OCI-LY1 (cell line): Measurements from ENCODE around the gene GABRQ.

Experiments used
- H2AFZ ChIP-seq: fragments of 200-600 bp; sonication (generic), shearing (Covaris generic); 2 replicates; pipeline ENCODE4 v1.6.0; 2014; ENCODE audit warnings: antibody characterized with exemption, mild to moderate bottlenecking, low read length
- H3F3A ChIP-seq: fragments of 200-600 bp; sonication (generic), shearing (Covaris generic); 2 replicates; pipeline ENCODE4 v1.6.0; 2014; ENCODE audit warnings: mild to moderate bottlenecking, antibody characterized with exemption, low read length, moderate library complexity; ENCODE audit not compliant: insufficient read depth
- H3K27ac ChIP-seq: fragments of 200-600 bp; sonication (generic); 2 replicates; pipeline ENCODE4 v1.5.1; 2014; ENCODE audit warnings: low read length, mixed run types, mild to moderate bottlenecking, low read depth; ENCODE audit not compliant: poor library complexity, severe bottlenecking
- H3K27me3 ChIP-seq: fragments of 200-600 bp; sonication (generic); 2 replicates; pipeline ENCODE4 v1.6.0; 2014; ENCODE audit warnings: antibody characterized with exemption, mild to moderate bottlenecking, low read length, moderate library complexity; ENCODE audit not compliant: insufficient read depth
- H3K36me3 ChIP-seq: fragments of 200-600 bp; sonication (generic); 2 replicates; pipeline ENCODE4 v1.6.1; 2014; ENCODE audit warnings: mild to moderate bottlenecking, antibody characterized with exemption, low read length, moderate library complexity, mixed read lengths; ENCODE audit not compliant: insufficient read depth
- H3K4me1 ChIP-seq: fragments of 200-600 bp; sonication (generic); 2 replicates; pipeline ENCODE4 v1.5.1; 2014; ENCODE audit warnings: mild to moderate bottlenecking, low read length, moderate library complexity; ENCODE audit not compliant: insufficient read depth, severe bottlenecking
- H3K4me2 ChIP-seq: fragments of 200-600 bp; sonication (generic), shearing (Covaris generic); 2 replicates; pipeline ENCODE4 v1.6.1; 2014; ENCODE audit warnings: low read length
- H3K4me3 ChIP-seq: fragments of 200-600 bp; sonication (generic); 2 replicates; pipeline ENCODE4 v1.5.1; 2014; ENCODE audit warnings: low read length, low read depth, mild to moderate bottlenecking, mixed read lengths; ENCODE audit not compliant: poor library complexity, severe bottlenecking
- H3K79me2 ChIP-seq: fragments of 200-600 bp; shearing (Covaris generic); 2 replicates; pipeline ENCODE4 v1.6.1; 2016; ENCODE audit warnings: mixed run types, low read length, mixed read lengths; ENCODE audit not compliant: insufficient read depth
- H3K9ac ChIP-seq: fragments of 200-600 bp; sonication (generic), shearing (Covaris generic); 2 replicates; pipeline ENCODE4 v1.6.1; 2014; ENCODE audit warnings: mild to moderate bottlenecking, low read length, mixed read lengths
- H3K9me2 ChIP-seq: fragments of 200-600 bp; sonication (generic), shearing (Covaris generic); 2 replicates; pipeline ENCODE4 v1.6.1; 2014; ENCODE audit warnings: low read depth, mild to moderate bottlenecking, low read length, mixed read lengths
- H3K9me3 ChIP-seq: fragments of 200-600 bp; shearing (Covaris generic); 2 replicates; pipeline ENCODE4 v1.6.1; 2014; ENCODE audit warnings: low read length, mixed read lengths
- H4K20me1 ChIP-seq: fragments of 200-600 bp; sonication (generic), shearing (Covaris generic); 2 replicates; pipeline ENCODE4 v1.6.0; 2016; ENCODE audit warnings: mild to moderate bottlenecking, low read length; ENCODE audit not compliant: insufficient read depth
- EZH2 ChIP-seq: fragments of 200-600 bp; sonication (generic), shearing (Covaris generic); IDR thresholded peaks from 2 replicates; pipeline ENCODE4 v1.8.0; 2017; ENCODE audit warnings: borderline replicate concordance, mixed run types, mild to moderate bottlenecking, antibody characterized with exemption, low read length, moderate library complexity, mixed read lengths
- TF ChIP-seq, protein P1 (sequence below): fragments of 200-600 bp; sonication (generic), shearing (Covaris generic); IDR thresholded peaks from 2 replicates; pipeline ENCODE4 v1.5.1; 2017; ENCODE audit warnings: mild to moderate bottlenecking, antibody characterized with exemption, low read length, moderate library complexity, mixed read lengths

GABRQ gene

DNA sequence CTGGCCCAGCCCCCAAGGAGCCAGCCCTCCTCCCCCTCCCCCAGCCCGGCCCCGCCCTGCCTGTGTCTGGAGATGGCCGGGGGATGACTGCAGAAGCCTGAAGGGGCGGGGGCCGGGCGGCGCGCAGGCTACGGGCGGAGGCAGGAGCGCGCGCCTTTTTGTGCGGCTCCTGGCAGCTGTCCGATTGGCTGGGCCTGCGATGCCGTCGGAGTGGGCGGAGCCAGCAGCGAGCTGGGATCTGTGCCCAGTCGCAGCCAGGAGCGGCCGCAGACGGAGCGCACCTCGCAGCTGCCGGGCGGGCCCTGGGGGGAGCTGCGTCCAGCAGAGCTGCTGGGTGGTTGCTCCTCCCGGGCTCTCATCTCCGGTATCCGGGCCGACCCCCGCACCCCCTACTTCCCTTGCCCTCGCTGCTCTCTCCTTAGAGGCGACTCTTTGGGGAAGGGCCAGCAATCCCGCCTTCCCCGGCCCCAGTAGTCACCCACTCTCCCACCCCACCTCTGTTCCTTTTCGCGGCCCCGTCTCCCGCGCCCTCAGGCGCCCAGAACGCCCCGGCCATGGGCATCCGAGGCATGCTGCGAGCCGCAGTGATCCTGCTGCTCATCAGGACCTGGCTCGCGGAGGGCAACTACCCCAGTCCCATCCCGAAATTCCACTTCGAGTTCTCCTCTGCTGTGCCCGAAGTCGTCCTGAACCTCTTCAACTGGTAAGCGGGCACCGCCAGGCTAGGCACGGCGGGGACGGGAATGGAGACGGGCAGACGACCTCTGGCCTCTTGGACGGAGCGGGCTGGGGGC is at the start of gene GABRQ:
GABRQ (plus strand) TSS at position 247 of the 794 bp plus-strand sequence; CDS start at position 555, 308 bp downstream.
- Histone ChIP-seq H3K27ac (no peak within 1 kb of the TSS), H3K9ac (no peak within 1 kb of the TSS), H3K27me3 (no peaks in the 10 kb centered on the region), H3K4me2 (no peak within 1 kb of the TSS), H3K9me3 (no peaks in the 10 kb centered on the region), H3K36me3 (no peaks in the 10 kb centered on the region), H3K79me2 (no peaks in the 10 kb centered on the region), H2AFZ (no peak within 1 kb of the TSS), H3K4me1 (no peaks in the 10 kb centered on the region), H3K4me3 (no peak within 1 kb of the TSS), H4K20me1 (no peaks in the 10 kb centered on the region), H3K9me2 (no peaks in the 10 kb centered on the region), H3F3A (no peaks in the 10 kb centered on the region)
- TF ChIP-seq, protein P1, sequence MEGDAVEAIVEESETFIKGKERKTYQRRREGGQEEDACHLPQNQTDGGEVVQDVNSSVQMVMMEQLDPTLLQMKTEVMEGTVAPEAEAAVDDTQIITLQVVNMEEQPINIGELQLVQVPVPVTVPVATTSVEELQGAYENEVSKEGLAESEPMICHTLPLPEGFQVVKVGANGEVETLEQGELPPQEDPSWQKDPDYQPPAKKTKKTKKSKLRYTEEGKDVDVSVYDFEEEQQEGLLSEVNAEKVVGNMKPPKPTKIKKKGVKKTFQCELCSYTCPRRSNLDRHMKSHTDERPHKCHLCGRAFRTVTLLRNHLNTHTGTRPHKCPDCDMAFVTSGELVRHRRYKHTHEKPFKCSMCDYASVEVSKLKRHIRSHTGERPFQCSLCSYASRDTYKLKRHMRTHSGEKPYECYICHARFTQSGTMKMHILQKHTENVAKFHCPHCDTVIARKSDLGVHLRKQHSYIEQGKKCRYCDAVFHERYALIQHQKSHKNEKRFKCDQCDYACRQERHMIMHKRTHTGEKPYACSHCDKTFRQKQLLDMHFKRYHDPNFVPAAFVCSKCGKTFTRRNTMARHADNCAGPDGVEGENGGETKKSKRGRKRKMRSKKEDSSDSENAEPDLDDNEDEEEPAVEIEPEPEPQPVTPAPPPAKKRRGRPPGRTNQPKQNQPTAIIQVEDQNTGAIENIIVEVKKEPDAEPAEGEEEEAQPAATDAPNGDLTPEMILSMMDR, result no peak
- no peak for TF ChIP-seq EZH2

DNA sequence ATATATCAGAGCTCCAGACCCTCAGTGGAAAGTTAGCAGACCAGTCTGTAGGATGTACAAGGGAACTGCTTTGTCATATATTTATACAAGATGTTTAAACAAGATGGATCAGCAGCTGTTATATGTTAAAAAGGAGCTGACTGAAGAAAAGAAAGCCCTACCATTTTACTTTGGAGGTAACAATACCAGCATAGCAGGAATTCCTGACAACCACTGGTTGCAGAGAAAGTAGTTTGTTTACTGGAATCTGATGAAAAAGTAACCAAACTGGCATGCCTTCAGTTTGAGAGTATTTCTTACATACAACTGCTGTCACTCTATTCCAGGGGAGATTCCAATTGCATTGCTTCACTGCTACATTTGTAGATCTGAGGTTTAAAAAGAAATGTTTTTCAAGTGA is 49.5 kb upstream of the GABRQ start:
- Histone ChIP-seq H3K4me3 (no peak overlapping the region), H3F3A (no peaks in the 10 kb centered on the region), H3K4me2 (no peak overlapping the region), H3K9me3 (no peaks in the 10 kb centered on the region), H2AFZ (no peak overlapping the region), H3K79me2 (no peaks in the 10 kb centered on the region), H4K20me1 (no peaks in the 10 kb centered on the region), H3K36me3 (no peaks in the 10 kb centered on the region), H3K9me2 (no peaks in the 10 kb centered on the region), H3K27ac (no peak overlapping the region), H3K4me1 (no peaks in the 10 kb centered on the region), H3K27me3 (no peaks in the 10 kb centered on the region), H3K9ac (no peak overlapping the region)
- TF ChIP-seq, protein P1, result no peak

DNA sequence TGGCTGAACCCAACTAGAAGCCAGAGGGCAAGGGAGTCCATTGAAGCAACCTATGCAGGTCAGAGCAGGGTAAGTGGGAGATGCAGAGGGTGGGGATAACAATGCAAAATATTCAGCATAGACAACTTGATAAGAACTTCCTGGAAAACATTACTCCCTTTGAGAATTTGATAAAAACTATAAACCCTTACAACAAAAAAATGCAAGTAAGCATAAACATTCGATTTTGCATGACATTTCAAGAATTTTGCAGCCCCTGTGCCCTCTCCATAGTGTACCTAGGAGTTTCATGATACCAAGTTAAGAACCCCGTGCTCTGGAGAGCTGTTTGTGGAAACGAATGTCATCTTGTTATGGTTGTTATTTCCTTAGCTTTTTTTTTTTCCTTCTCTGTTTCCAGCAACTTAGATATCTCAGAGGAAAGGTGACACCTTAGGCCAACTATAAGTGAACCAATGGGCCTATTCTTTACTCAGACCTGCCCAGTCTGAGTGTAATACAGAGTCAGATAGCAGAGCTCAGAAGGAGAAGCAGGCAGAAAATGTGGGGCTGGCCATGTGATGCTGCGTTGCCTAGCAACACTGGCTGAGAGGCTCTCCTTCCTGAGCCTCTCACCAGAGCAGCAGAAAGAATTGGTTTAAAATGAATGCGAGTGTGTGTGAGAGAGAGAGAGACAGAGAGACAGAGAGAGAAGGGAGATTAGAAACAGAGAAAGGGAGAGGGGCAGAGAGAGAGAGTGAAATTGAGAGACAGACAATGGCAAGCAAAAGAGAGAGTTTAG is 36.7 kb upstream of the GABRQ start:
- no peak for TF ChIP-seq EZH2
- TF ChIP-seq, protein P1, result no peak
- H3K27ac ChIP-seq, result no peak overlapping the region
- H3K4me1 ChIP-seq, result no peaks in the 10 kb centered on the region
- no peak overlapping the region for H3K9ac ChIP-seq
- H3K27me3 ChIP-seq, result no peaks in the 10 kb centered on the region
- H3K4me2 ChIP-seq, result no peak overlapping the region
- no peaks in the 10 kb centered on the region for H3K79me2 ChIP-seq
- no peaks in the 10 kb centered on the region for H4K20me1 ChIP-seq
- H3F3A ChIP-seq, result no peaks in the 10 kb centered on the region
- H3K9me3 ChIP-seq, result no peaks in the 10 kb centered on the region
- H3K9me2 ChIP-seq, result no peaks in the 10 kb centered on the region
- no peak overlapping the region for H3K4me3 ChIP-seq
- no peak overlapping the region for H2AFZ ChIP-seq
- H3K36me3 ChIP-seq, result no peaks in the 10 kb centered on the region
